Astrocyte (in vitro differentiated cells and primary cell): ENCODE results near the gene SEMA3A. TPM values are rescaled to one million over a fixed set of nuclear protein-coding genes. Genes with fewer than 3 reads are reported as not detected.
A peak's percentile ranks its signal among the peaks of the same experiment; 100 is the strongest.

Experiments used
- DNase-seq: peaks from one replicate; pipeline ENCODE4 v3.0.0-alpha.2; 2010; ENCODE audit warnings: low read depth
- FAIRE-seq: peaks from 2 replicates; lab custom pipeline; 2011; peaks lifted over from hg19 to GRCh38; lab: Jason Lieb, UNC
- H2AFZ ChIP-seq: 2 replicates; pipeline ENCODE4 v1.6.0; 2012; ENCODE audit warnings: low read depth, low read length, inconsistent platforms
- H3K27ac ChIP-seq: 2 replicates; pipeline ENCODE4 v1.5.1; 2011; ENCODE audit warnings: low read depth, low read length, inconsistent platforms
- H3K27me3 ChIP-seq: 2 replicates; pipeline ENCODE4 v1.6.0; 2011; ENCODE audit warnings: low read length, inconsistent platforms; ENCODE audit not compliant: insufficient read depth
- H3K36me3 ChIP-seq: 2 replicates; pipeline ENCODE4 v1.5.1; 2011; ENCODE audit warnings: low read length, inconsistent platforms; ENCODE audit not compliant: insufficient read depth
- H3K4me1 ChIP-seq: 2 replicates; pipeline ENCODE4 v1.5.1; 2011; ENCODE audit warnings: low read length, inconsistent platforms; ENCODE audit not compliant: insufficient read depth
- H3K4me2 ChIP-seq: 2 replicates; pipeline ENCODE4 v1.6.0; 2012; ENCODE audit warnings: low read length, inconsistent platforms
- H3K4me3 ChIP-seq: 2 replicates; pipeline ENCODE4 v1.5.1; 2011; ENCODE audit warnings: low read depth, mild to moderate bottlenecking, low read length, inconsistent platforms; ENCODE audit not compliant: insufficient read depth
- H3K79me2 ChIP-seq: 2 replicates; pipeline ENCODE4 v1.6.0; 2012; ENCODE audit warnings: mild to moderate bottlenecking, low read length, inconsistent platforms; ENCODE audit not compliant: insufficient read depth
- H3K9ac ChIP-seq: 2 replicates; pipeline ENCODE4 v1.6.0; 2012; ENCODE audit warnings: mild to moderate bottlenecking, low read length, inconsistent platforms
- H3K9me3 ChIP-seq: 2 replicates; pipeline ENCODE4 v1.5.1; 2012; ENCODE audit warnings: low read depth, mild to moderate bottlenecking, low read length, inconsistent platforms; ENCODE audit not compliant: insufficient read depth
- H4K20me1 ChIP-seq: 2 replicates; pipeline ENCODE4 v1.6.0; 2012; ENCODE audit warnings: low read length, inconsistent platforms; ENCODE audit not compliant: insufficient read depth
- H3K27ac Mint-ChIP-seq: one replicate; pipeline ENCODE4 v1.8.0; 2021; ENCODE audit warnings: mild to moderate bottlenecking, mixed read lengths; ENCODE audit not compliant: unreplicated experiment
- H3K27me3 Mint-ChIP-seq: one replicate; pipeline ENCODE4 v1.8.0; 2021; ENCODE audit warnings: low read depth, mixed read lengths; ENCODE audit not compliant: unreplicated experiment
- H3K36me3 Mint-ChIP-seq: one replicate; pipeline ENCODE4 v1.8.0; 2021; ENCODE audit warnings: low read depth, mixed read lengths; ENCODE audit not compliant: unreplicated experiment
- H3K4me1 Mint-ChIP-seq: one replicate; pipeline ENCODE4 v1.8.0; 2021; ENCODE audit warnings: low read depth, mixed read lengths; ENCODE audit not compliant: unreplicated experiment
- H3K4me3 Mint-ChIP-seq: one replicate; pipeline ENCODE4 v1.8.0; 2021; ENCODE audit warnings: mild to moderate bottlenecking, moderate library complexity, mixed read lengths; ENCODE audit not compliant: unreplicated experiment
- H3K9me3 Mint-ChIP-seq: one replicate; pipeline ENCODE4 v1.8.0; 2021; ENCODE audit warnings: mild to moderate bottlenecking, mixed read lengths; ENCODE audit not compliant: unreplicated experiment
- CTCF ChIP-seq: IDR thresholded peaks from 2 replicates; pipeline ENCODE4 v1.5.1; 2011; ENCODE audit warnings: low read depth, mild to moderate bottlenecking, inconsistent platforms, low read length, moderate library complexity; ENCODE audit not compliant: insufficient read depth
- EZH2 ChIP-seq: IDR thresholded peaks from 2 replicates; pipeline ENCODE4 v1.6.1; 2012; ENCODE audit warnings: mild to moderate bottlenecking, low read length, inconsistent platforms; ENCODE audit not compliant: insufficient read depth
- total RNA-seq: library from RNA; stranded (reverse); gene quantifications from 2 replicates; pipeline ENCODE4 v1.2.1, GENCODE V29; 2021

Gene SEMA3A
- total RNA-seq, 1 donor from 2014 or later: 31.3 TPM

DNA sequence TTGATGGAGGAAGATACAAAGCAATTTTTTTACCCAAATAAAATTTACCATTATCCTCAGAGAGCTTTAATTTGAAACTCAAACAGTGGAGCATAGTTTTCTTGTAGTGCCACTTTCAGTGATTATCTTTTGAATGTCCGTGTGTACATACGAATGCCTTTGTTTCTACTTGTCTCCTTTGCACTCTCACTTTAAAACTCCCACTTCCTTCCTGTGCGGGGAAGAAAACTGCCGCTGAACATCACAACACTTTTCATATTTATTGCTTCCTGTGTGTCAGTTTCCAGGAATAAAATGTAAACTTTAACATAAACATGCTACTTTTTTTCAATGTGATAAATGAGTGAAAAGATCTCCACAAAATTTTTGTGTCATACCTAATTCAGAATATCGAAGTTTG lies 102.4 kb downstream of the SEMA3A start:
- H3K9me3 ChIP-seq: no peaks in the 10 kb centered on the region
- peaks cover 10% of the 10 kb centered on the region for H3K4me1 ChIP-seq
- H2AFZ ChIP-seq: no peak overlapping the region
- TF ChIP-seq EZH2 (no peak), CTCF (no peak)
- H3K4me1 Mint-ChIP-seq: peaks cover 11% of the 10 kb centered on the region
- no peak overlapping the region for H3K4me3 ChIP-seq
- H3K27me3 Mint-ChIP-seq: no peaks in the 10 kb centered on the region
- H3K27ac ChIP-seq: no peak overlapping the region
- H3K4me3 Mint-ChIP-seq: no peak overlapping the region
- H3K36me3 Mint-ChIP-seq: no peaks in the 10 kb centered on the region
- no peaks in the 10 kb centered on the region for H3K79me2 ChIP-seq
- no peaks in the 10 kb centered on the region for H3K27me3 ChIP-seq
- H4K20me1 ChIP-seq: no peaks in the 10 kb centered on the region
- DNase-seq (no peak), FAIRE-seq (no peak)
- H3K4me2 ChIP-seq: no peak overlapping the region
- no peak overlapping the region for H3K9ac ChIP-seq
- no peaks in the 10 kb centered on the region for H3K9me3 Mint-ChIP-seq
- H3K27ac Mint-ChIP-seq: no peak overlapping the region
- H3K36me3 ChIP-seq: no peaks in the 10 kb centered on the region

GRCh38 chr7:84091318-84091717 lies 103.3 kb downstream of the SEMA3A start:
- Mint-ChIP-seq H3K9me3 (no peaks in the 10 kb centered on the region), H3K4me1 (peaks cover 11% of the 10 kb centered on the region), H3K27ac (no peak overlapping the region), H3K27me3 (no peaks in the 10 kb centered on the region), H3K36me3 (no peaks in the 10 kb centered on the region), H3K4me3 (no peak overlapping the region)
- no peaks in the 10 kb centered on the region for H3K9me3 ChIP-seq
- peaks cover 10% of the 10 kb centered on the region for H3K4me1 ChIP-seq
- no peak overlapping the region for H3K9ac ChIP-seq
- no peak overlapping the region for H3K27ac ChIP-seq
- TF ChIP-seq CTCF (no peak), EZH2 (no peak)
- H3K79me2 ChIP-seq: no peaks in the 10 kb centered on the region
- no peak overlapping the region for H3K4me3 ChIP-seq
- H3K27me3 ChIP-seq: no peaks in the 10 kb centered on the region
- FAIRE-seq (no peak), DNase-seq (no peak)
- H3K36me3 ChIP-seq: no peaks in the 10 kb centered on the region
- H2AFZ ChIP-seq: no peak overlapping the region
- H3K4me2 ChIP-seq: no peak overlapping the region
- H4K20me1 ChIP-seq: no peaks in the 10 kb centered on the region

- Mint-ChIP-seq H3K27me3 (no peaks in the 10 kb centered on the region), H3K9me3 (no peaks in the 10 kb centered on the region), H3K36me3 (no peaks in the 10 kb centered on the region), H3K27ac (peak overlapping the region; percentile 43), H3K4me1 (peaks cover 16% of the 10 kb centered on the region), H3K4me3 (no peak overlapping the region)
- no peak overlapping the region for H3K4me3 ChIP-seq
- peak overlapping the region; percentile 38 for H3K9ac ChIP-seq
- H3K79me2 ChIP-seq: no peaks in the 10 kb centered on the region
- H3K36me3 ChIP-seq: no peaks in the 10 kb centered on the region
- no peak overlapping the region for H2AFZ ChIP-seq
- H3K27ac ChIP-seq: no peak overlapping the region
- H4K20me1 ChIP-seq: no peaks in the 10 kb centered on the region
- TF ChIP-seq CTCF: no peak
- no peak for TF ChIP-seq EZH2
- no peaks in the 10 kb centered on the region for H3K27me3 ChIP-seq
- H3K9me3 ChIP-seq: no peaks in the 10 kb centered on the region
- DNase-seq (no peak), FAIRE-seq (peak; percentile 26)
- peak overlapping the region; percentile 71 for H3K4me2 ChIP-seq
- peaks cover 15% of the 10 kb centered on the region for H3K4me1 ChIP-seq
Observed at GRCh38 chr7:84088802-84089201, 105.8 kb downstream of the SEMA3A start.
